ENCODE measurements around the gene PRKN. TPM values are rescaled to one million over a fixed set of nuclear protein-coding genes. Genes with fewer than 3 reads are reported as not detected.

The PRKN gene
- total and polyA plus RNA-seq, 9 of the 15 experiments (the other 6 are each of a cell fraction or from before 2014, with no cell fraction given), result 0.03 to 0.96 (median 0.15) TPM; not detected in 2

GRCh38 chr6:162364488-162364887 lies 363.1 kb downstream of the PRKN start (continued):
- TF ChIP-seq ZC3H11A (IDR thresholded peaks at IDR 0.05; ENCODE audit: low read depth, low read length), result no peak
- 0 out of 2 replicates have a peak, but pooled peaks have one; percentile 54 for TF ChIP-seq RERE (CRISPR knock-in tag; IDR thresholded peaks at IDR 0.05; ENCODE audit: borderline replicate concordance)
- TF ChIP-seq NFIX (CRISPR knock-in tag; IDR thresholded peaks at IDR 0.05; ENCODE audit: low read depth), result no peak
- TF ChIP-seq ZNF589 (CRISPR knock-in tag; IDR thresholded peaks at IDR 0.05; ENCODE audit: low read depth), result peak; percentile 95
- peak; percentile 95 for TF ChIP-seq KLF6 (CRISPR knock-in tag; IDR thresholded peaks at IDR 0.05; ENCODE audit: borderline replicate concordance)
- peak; percentile 49; the same call in 1 of the 2 replicates for TF ChIP-seq SNIP1 (IDR thresholded peaks at IDR 0.05; ENCODE audit: low read depth)
- TF ChIP-seq, protein P1, sequence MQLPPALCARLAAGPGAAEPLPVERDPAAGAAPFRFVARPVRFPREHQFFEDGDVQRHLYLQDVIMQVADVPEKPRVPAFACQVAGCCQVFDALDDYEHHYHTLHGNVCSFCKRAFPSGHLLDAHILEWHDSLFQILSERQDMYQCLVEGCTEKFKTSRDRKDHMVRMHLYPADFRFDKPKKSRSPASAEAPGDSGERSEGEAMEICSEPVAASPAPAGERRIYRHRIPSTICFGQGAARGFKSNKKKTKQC (CRISPR knock-in tag; IDR thresholded peaks at IDR 0.05), result peak; percentile 99
- no peak for TF ChIP-seq ZNF57 (CRISPR knock-in tag; IDR thresholded peaks at IDR 0.05)
- peak; percentile 89 for TF ChIP-seq FOXO4 (CRISPR knock-in tag; IDR thresholded peaks at IDR 0.05)
- TF ChIP-seq ZNF140 (CRISPR knock-in tag; IDR thresholded peaks at IDR 0.05), result peak; percentile 91
- TF ChIP-seq, protein P2, sequence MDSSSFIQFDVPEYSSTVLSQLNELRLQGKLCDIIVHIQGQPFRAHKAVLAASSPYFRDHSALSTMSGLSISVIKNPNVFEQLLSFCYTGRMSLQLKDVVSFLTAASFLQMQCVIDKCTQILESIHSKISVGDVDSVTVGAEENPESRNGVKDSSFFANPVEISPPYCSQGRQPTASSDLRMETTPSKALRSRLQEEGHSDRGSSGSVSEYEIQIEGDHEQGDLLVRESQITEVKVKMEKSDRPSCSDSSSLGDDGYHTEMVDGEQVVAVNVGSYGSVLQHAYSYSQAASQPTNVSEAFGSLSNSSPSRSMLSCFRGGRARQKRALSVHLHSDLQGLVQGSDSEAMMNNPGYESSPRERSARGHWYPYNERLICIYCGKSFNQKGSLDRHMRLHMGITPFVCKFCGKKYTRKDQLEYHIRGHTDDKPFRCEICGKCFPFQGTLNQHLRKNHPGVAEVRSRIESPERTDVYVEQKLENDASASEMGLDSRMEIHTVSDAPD (CRISPR knock-in tag; IDR thresholded peaks at IDR 0.05), result peak; percentile 73; the same call in 1 of the 2 replicates
- peak in 1 of 2 experiments; percentile 43; a peak in 1 of 3 replicates for TF ChIP-seq CBX3 (IDR thresholded peaks at IDR 0.05; ENCODE audit: borderline replicate concordance in 1 of 2, low read length in 2 of 2)
- TF ChIP-seq PYGO2 (tag; IDR thresholded peaks at IDR 0.05), result peak; percentile 73
- TF ChIP-seq ZBTB1 (CRISPR knock-in tag; IDR thresholded peaks at IDR 0.05; ENCODE audit: borderline replicate concordance, low read depth), result 0 out of 2 replicates have a peak, but pooled peaks have one; percentile 32
- TF ChIP-seq ILK (tag; IDR thresholded peaks at IDR 0.05; ENCODE audit: borderline replicate concordance, low read depth), result peak; percentile 51; the same call in 1 of the 2 replicates
- no peak for TF ChIP-seq MTA3 (IDR thresholded peaks at IDR 0.05; ENCODE audit: borderline replicate concordance)
- peak; percentile 68; the same call in 1 of the 2 replicates for TF ChIP-seq DIDO1 (tag; IDR thresholded peaks at IDR 0.05; ENCODE audit: low read depth)
